SK-N-SH treated with all-trans-retinoic acid at 6 μM for 48 hours (cell line): ENCODE results near the gene LRRC63.

Experiments used
- ATAC-seq: fragments of 200-7000 bp; cut with Tn5 transposase; 3 replicates; pipeline ENCODE4 v1.9.1; 2020; ENCODE audit warnings: mild to moderate bottlenecking, moderate library complexity
- ARNTL ChIP-seq: fragments of 450-650 bp; formaldehyde crosslinking; IDR thresholded peaks from 2 replicates; pipeline ENCODE4 v1.5.0; 2020; ENCODE audit warnings: low read depth, mild to moderate bottlenecking, moderate library complexity, borderline replicate concordance
- BACH2 ChIP-seq: fragments of 250-450 bp; sonication (Bioruptor Pico); IDR thresholded peaks from 2 replicates; pipeline ENCODE4 v1.9.0; 2021; ENCODE audit warnings: mild to moderate bottlenecking, borderline replicate concordance
- CSDC2 ChIP-seq: fragments of 250-450 bp; sonication (Bioruptor Pico); IDR thresholded peaks from 2 replicates; pipeline ENCODE4 v1.5.0; 2020; ENCODE audit warnings: mild to moderate bottlenecking, moderate library complexity
- ESRRG ChIP-seq: fragments of 250-450 bp; sonication (Bioruptor Pico); IDR thresholded peaks from 2 replicates; pipeline ENCODE4 v1.6.1; 2021; ENCODE audit warnings: mild to moderate bottlenecking
- GLIS3 ChIP-seq: fragments of 250-450 bp; sonication (Bioruptor Pico); IDR thresholded peaks from 2 replicates; pipeline ENCODE4 v1.5.0; 2020; ENCODE audit warnings: mild to moderate bottlenecking, moderate library complexity
- ISL1 ChIP-seq: fragments of 250-450 bp; sonication (Bioruptor Pico); IDR thresholded peaks from 2 replicates; pipeline ENCODE4 v2.1.2; 2022; ENCODE audit warnings: mild to moderate bottlenecking, moderate library complexity
- OSR1 ChIP-seq: fragments of 250-450 bp; sonication (Bioruptor Pico); IDR thresholded peaks from 2 replicates; pipeline ENCODE4 v1.8.0; 2022; ENCODE audit warnings: moderate library complexity, mild to moderate bottlenecking, inconsistent platforms
- PPARA ChIP-seq: fragments of 250-450 bp; sonication (Bioruptor Pico); IDR thresholded peaks from 2 replicates; pipeline ENCODE4 v1.5.0; 2020; ENCODE audit warnings: mild to moderate bottlenecking, borderline replicate concordance
- SNAI2 ChIP-seq: fragments of 250-450 bp; sonication (Bioruptor Pico); IDR thresholded peaks from 2 replicates; pipeline ENCODE4 v1.5.0; 2020; ENCODE audit warnings: mild to moderate bottlenecking, moderate library complexity
- TCF4 ChIP-seq: fragments of 250-450 bp; sonication (Bioruptor Pico); IDR thresholded peaks from 2 replicates; pipeline ENCODE4 v1.8.0; 2021; ENCODE audit warnings: mild to moderate bottlenecking, moderate library complexity, borderline replicate concordance
- ZC3H10 ChIP-seq: fragments of 250-450 bp; sonication (Bioruptor Pico); IDR thresholded peaks from 2 replicates; pipeline ENCODE4 v1.5.1; 2021; ENCODE audit warnings: mild to moderate bottlenecking, moderate library complexity
- ZFP3 ChIP-seq: fragments of 250-450 bp; sonication (Bioruptor Pico); IDR thresholded peaks from 2 replicates; pipeline ENCODE4 v1.5.0; 2020; ENCODE audit warnings: mild to moderate bottlenecking, moderate library complexity
- ZFP30 ChIP-seq: fragments of 450-650 bp; formaldehyde crosslinking; IDR thresholded peaks from 2 replicates; pipeline ENCODE4 v1.5.0; 2022; ENCODE audit warnings: mild to moderate bottlenecking, moderate library complexity
- ZNF565 ChIP-seq: fragments of 450-650 bp; formaldehyde crosslinking; conservative IDR thresholded peaks from 2 replicates; pipeline ENCODE4 v1.5.0; 2020; ENCODE audit warnings: low read depth, mild to moderate bottlenecking, moderate library complexity
- ZNF8 ChIP-seq: fragments of 450-650 bp; formaldehyde crosslinking; IDR thresholded peaks from 2 replicates; pipeline ENCODE4 v1.5.0; 2020; ENCODE audit warnings: mild to moderate bottlenecking, moderate library complexity
- TF ChIP-seq, protein P1 (sequence below): fragments of 250-450 bp; sonication (Bioruptor Pico); IDR thresholded peaks from 2 replicates; pipeline ENCODE4 v1.5.0; 2020; ENCODE audit warnings: mild to moderate bottlenecking, moderate library complexity
- TF ChIP-seq, protein P2 (sequence below): fragments of 250-450 bp; sonication (Bioruptor Pico); IDR thresholded peaks from 2 replicates; pipeline ENCODE4 v1.8.0; 2020; ENCODE audit warnings: mild to moderate bottlenecking, moderate library complexity, borderline replicate concordance
- TF ChIP-seq, protein P3 (sequence below): fragments of 250-450 bp; sonication (Bioruptor Pico); IDR thresholded peaks from 2 replicates; pipeline ENCODE4 v1.5.1; 2020; ENCODE audit warnings: low read depth, mild to moderate bottlenecking, moderate library complexity
- TF ChIP-seq, protein P4 (sequence below): fragments of 250-450 bp; sonication (Bioruptor Pico); IDR thresholded peaks from 2 replicates; pipeline ENCODE4 v1.5.1; 2021; ENCODE audit warnings: mild to moderate bottlenecking, moderate library complexity
- TF ChIP-seq, protein P5 (sequence below): fragments of 250-450 bp; sonication (Bioruptor Pico); IDR thresholded peaks from 2 replicates; pipeline ENCODE4 v1.8.0; 2021; ENCODE audit warnings: low read depth, mild to moderate bottlenecking, moderate library complexity, borderline replicate concordance

LRRC63 gene

DNA sequence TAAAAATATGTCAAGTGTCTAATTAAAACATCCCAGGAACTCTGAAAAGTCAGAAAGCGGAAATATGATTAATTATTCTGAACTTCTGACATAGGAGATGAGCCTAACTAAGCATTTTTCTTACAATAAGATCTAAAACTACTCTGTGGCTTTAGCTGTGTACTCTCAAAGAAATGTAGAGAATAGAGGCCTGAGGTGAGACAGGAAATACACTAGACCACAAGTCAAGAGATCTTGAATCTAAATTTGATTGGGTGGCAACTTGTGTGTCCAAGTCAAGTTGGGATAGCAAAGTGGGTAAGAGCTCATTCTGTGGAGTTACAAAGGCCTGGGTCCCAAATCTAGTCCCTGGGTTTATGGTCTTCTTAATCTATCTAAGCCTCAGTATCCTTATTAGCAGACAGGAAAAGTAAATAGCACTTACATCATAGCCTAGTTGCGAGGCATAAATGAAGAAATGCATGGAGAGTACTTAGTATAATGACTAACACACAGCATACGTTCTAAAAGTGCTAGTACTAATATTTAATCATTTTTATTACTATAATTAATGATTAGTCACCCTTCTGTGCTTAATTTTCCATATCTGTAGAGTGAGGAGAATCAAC, 9.4 kb upstream of the LRRC63 start (continued):
- no peak for TF ChIP-seq ESRRG (CRISPR knock-in tag)
- TF ChIP-seq ZC3H10 (CRISPR knock-in tag) = no peak
- no peak for TF ChIP-seq GLIS3 (CRISPR knock-in tag)
- no peak for TF ChIP-seq ZNF8 (CRISPR knock-in tag)

DNA sequence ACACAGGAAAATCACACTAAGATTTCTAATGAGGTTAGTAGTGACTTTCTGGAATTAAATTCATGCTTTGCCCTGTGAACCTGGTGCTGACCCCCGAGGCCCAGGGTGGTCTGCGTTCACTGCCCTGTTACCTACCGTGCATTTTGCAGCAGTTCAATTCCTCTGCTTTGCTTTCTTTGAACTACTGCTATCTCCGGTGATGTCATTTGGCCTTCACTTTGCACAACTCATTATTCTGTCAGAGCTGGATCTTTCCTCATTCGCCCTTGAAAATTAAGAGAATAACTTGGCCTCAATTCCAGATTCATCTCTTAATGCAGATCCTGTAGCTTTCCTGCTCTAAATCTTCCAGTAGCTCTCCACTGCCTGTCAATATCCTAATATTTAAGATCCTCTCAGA, 8.8 kb upstream of the LRRC63 start:
- TF ChIP-seq ZFP3 (CRISPR knock-in tag) = no peak
- TF ChIP-seq ISL1 = no peak
- no peak for TF ChIP-seq GLIS3 (CRISPR knock-in tag)
- TF ChIP-seq ESRRG (CRISPR knock-in tag) = no peak
- no peak for TF ChIP-seq ZNF8 (CRISPR knock-in tag)
- no peak for TF ChIP-seq TCF4 (CRISPR knock-in tag)
- TF ChIP-seq, protein P1, sequence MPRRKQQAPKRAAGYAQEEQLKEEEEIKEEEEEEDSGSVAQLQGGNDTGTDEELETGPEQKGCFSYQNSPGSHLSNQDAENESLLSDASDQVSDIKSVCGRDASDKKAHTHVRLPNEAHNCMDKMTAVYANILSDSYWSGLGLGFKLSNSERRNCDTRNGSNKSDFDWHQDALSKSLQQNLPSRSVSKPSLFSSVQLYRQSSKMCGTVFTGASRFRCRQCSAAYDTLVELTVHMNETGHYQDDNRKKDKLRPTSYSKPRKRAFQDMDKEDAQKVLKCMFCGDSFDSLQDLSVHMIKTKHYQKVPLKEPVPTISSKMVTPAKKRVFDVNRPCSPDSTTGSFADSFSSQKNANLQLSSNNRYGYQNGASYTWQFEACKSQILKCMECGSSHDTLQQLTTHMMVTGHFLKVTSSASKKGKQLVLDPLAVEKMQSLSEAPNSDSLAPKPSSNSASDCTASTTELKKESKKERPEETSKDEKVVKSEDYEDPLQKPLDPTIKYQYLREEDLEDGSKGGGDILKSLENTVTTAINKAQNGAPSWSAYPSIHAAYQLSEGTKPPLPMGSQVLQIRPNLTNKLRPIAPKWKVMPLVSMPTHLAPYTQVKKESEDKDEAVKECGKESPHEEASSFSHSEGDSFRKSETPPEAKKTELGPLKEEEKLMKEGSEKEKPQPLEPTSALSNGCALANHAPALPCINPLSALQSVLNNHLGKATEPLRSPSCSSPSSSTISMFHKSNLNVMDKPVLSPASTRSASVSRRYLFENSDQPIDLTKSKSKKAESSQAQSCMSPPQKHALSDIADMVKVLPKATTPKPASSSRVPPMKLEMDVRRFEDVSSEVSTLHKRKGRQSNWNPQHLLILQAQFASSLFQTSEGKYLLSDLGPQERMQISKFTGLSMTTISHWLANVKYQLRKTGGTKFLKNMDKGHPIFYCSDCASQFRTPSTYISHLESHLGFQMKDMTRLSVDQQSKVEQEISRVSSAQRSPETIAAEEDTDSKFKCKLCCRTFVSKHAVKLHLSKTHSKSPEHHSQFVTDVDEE (CRISPR knock-in tag) = no peak
- TF ChIP-seq, protein P2, sequence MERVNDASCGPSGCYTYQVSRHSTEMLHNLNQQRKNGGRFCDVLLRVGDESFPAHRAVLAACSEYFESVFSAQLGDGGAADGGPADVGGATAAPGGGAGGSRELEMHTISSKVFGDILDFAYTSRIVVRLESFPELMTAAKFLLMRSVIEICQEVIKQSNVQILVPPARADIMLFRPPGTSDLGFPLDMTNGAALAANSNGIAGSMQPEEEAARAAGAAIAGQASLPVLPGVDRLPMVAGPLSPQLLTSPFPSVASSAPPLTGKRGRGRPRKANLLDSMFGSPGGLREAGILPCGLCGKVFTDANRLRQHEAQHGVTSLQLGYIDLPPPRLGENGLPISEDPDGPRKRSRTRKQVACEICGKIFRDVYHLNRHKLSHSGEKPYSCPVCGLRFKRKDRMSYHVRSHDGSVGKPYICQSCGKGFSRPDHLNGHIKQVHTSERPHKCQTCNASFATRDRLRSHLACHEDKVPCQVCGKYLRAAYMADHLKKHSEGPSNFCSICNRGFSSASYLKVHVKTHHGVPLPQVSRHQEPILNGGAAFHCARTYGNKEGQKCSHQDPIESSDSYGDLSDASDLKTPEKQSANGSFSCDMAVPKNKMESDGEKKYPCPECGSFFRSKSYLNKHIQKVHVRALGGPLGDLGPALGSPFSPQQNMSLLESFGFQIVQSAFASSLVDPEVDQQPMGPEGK = no peak
- no peak for TF ChIP-seq ZC3H10 (CRISPR knock-in tag)
- no peak for ATAC-seq

DNA sequence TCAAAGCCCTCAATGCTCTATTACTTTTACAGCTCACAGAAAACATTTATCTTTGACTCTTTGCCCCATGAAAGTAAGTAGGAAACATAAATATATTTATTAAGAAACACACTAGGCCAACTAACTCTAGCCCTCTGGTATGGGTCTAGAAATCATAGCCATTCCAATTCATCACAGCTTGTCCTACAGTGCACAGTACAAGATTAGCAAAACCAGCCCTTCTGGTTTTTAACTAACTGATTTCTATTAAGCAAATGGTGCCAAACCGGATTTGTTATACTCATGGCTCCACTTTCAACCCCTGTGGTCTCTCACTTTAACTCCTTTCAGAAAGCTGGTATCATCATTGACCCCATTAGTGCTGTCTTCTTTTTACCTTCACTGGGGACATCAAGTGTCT, 5.6 kb upstream of the LRRC63 start:
- TF ChIP-seq CSDC2 (no peak), PPARA (no peak), TCF4 (CRISPR knock-in tag) (no peak), ZFP3 (CRISPR knock-in tag) (no peak), SNAI2 (CRISPR knock-in tag) (no peak), ZFP30 (CRISPR knock-in tag) (no peak), OSR1 (CRISPR knock-in tag) (no peak), ZC3H10 (CRISPR knock-in tag) (no peak), ARNTL (CRISPR knock-in tag) (no peak), BACH2 (CRISPR knock-in tag) (no peak), ISL1 (no peak), GLIS3 (CRISPR knock-in tag) (no peak), ZNF565 (no peak), ZNF8 (CRISPR knock-in tag) (no peak)
- TF ChIP-seq, protein P3, sequence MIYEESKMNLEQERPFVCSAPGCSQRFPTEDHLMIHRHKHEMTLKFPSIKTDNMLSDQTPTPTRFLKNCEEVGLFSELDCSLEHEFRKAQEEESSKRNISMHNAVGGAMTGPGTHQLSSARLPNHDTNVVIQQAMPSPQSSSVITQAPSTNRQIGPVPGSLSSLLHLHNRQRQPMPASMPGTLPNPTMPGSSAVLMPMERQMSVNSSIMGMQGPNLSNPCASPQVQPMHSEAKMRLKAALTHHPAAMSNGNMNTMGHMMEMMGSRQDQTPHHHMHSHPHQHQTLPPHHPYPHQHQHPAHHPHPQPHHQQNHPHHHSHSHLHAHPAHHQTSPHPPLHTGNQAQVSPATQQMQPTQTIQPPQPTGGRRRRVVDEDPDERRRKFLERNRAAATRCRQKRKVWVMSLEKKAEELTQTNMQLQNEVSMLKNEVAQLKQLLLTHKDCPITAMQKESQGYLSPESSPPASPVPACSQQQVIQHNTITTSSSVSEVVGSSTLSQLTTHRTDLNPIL = no peak
- TF ChIP-seq, protein P4, sequence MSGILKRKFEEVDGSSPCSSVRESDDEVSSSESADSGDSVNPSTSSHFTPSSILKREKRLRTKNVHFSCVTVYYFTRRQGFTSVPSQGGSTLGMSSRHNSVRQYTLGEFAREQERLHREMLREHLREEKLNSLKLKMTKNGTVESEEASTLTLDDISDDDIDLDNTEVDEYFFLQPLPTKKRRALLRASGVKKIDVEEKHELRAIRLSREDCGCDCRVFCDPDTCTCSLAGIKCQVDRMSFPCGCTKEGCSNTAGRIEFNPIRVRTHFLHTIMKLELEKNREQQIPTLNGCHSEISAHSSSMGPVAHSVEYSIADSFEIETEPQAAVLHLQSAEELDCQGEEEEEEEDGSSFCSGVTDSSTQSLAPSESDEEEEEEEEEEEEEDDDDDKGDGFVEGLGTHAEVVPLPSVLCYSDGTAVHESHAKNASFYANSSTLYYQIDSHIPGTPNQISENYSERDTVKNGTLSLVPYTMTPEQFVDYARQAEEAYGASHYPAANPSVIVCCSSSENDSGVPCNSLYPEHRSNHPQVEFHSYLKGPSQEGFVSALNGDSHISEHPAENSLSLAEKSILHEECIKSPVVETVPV (CRISPR knock-in tag) = no peak
- TF ChIP-seq, protein P2 = no peak
- TF ChIP-seq, protein P1 (CRISPR knock-in tag) = no peak
- TF ChIP-seq, protein P5, sequence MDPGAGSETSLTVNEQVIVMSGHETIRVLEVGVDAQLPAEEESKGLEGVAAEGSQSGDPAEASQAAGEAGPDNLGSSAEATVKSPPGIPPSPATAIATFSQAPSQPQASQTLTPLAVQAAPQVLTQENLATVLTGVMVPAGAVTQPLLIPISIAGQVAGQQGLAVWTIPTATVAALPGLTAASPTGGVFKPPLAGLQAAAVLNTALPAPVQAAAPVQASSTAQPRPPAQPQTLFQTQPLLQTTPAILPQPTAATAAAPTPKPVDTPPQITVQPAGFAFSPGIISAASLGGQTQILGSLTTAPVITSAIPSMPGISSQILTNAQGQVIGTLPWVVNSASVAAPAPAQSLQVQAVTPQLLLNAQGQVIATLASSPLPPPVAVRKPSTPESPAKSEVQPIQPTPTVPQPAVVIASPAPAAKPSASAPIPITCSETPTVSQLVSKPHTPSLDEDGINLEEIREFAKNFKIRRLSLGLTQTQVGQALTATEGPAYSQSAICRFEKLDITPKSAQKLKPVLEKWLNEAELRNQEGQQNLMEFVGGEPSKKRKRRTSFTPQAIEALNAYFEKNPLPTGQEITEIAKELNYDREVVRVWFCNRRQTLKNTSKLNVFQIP (CRISPR knock-in tag) = no peak
- TF ChIP-seq, all 23 proteins: peak for 0
- no peak for ATAC-seq
